Adrenal gland (tissue), 12 donors: ENCODE data around the gene YTHDF1. TPM values are rescaled to one million over a fixed set of nuclear protein-coding genes. Genes with fewer than 3 reads are reported as not detected.

Source experiments
- DNase-seq, 7 donors: peaks; one replicate each; pipeline ENCODE4 v3.0.0-alpha.2; 2019 to 2020
- H3K27ac ChIP-seq, 5 donors: fragments of 200-600 bp; sonication (generic) in 4 of 5; 1 replicate in 3 of 5; 2 replicates in 2 of 5; pipeline versions ENCODE4 v1.5.1 to v1.8.0; 2016 to 2020; ENCODE audit warnings: mild to moderate bottlenecking in 1 of 5
- H3K27me3 ChIP-seq: fragments of 200-600 bp; 2 replicates; pipeline ENCODE4 v1.8.0; 2021
- H3K36me3 ChIP-seq, 2 donors: fragments of 200-600 bp; replicated peaks in 1 of 2; 1 replicate in 1 of 2; 2 replicates in 1 of 2; pipeline versions ENCODE4 v1.5.1 to v1.8.0; 2018 to 2022
- H3K4me1 ChIP-seq, 2 donors: fragments of 200-600 bp; replicated peaks in 1 of 2; 1 replicate in 1 of 2; 2 replicates in 1 of 2; pipeline versions ENCODE4 v1.5.1 to v1.8.0; 2018 to 2021
- H3K4me3 ChIP-seq, 4 donors: fragments of 200-600 bp; sonication (generic) in 3 of 4; one replicate each; pipeline ENCODE4 v1.5.1; 2016 to 2018
- H3K9me3 ChIP-seq, 3 donors: fragments of 200-600 bp; sonication (generic) in 1 of 3; replicated peaks in 1 of 3; 1 replicate in 2 of 3; 2 replicates in 1 of 3; pipeline versions ENCODE4 v1.5.1 to v1.8.0; 2016 to 2021
- POLR2A ChIP-seq, 2 donors: fragments of 450-650 bp; IDR thresholded peaks; one replicate each; pipeline ENCODE4 v1.6.1; 2017; ENCODE audit warnings: antibody characterized with exemption in 2 of 2, mild to moderate bottlenecking in 2 of 2, moderate library complexity in 1 of 2
- WGBS, 4 donors: extraction: QIAGEN DNeasy Blood & Tissue Kit in 2 of 4; methylation state at CpG; one replicate each; pipeline versions ENCODE4 v1.1.5 to v1.1.7; 2013 to 2017; 5-methylcytosine and 5-hydroxymethylcytosine counted together
- intact Hi-C, 2 donors: fragments of 100-400 bp; cut with DNase I; formaldehyde crosslinking; loops; one replicate each; pipeline versions ENCODE4 v1.14.1 to v1.15.0; 2022 to 2023
- polyA plus RNA-seq, 3 donors: library from polyadenylated mRNA; stranded (reverse); fragments of 200-250 nt in 2 of 3; fragments of 350-450 nt in 1 of 3; fragmentation: Illumina TruSeq in 1 of 3; extraction: RNeasy Lipid Tissue Mini Kit (QIAGEN cat#74804) in 1 of 3; gene quantifications; one replicate each; pipeline ENCODE4 v1.2.3, GENCODE V29; 2013 to 2014
- total RNA-seq, 9 donors: library from RNA; depleted of rRNA in 4 of 9; stranded (reverse); fragments of >200 nt in 4 of 9; fragments of 120-200 nt in 1 of 9; fragmentation: NEBNext Ultra II Directional in 1 of 9; extraction: Animal tissue kit (Norgen Biotek cat#: 25700) in 1 of 9; gene quantifications; one replicate each; pipeline versions ENCODE4 v1.1.0 to v1.2.4, GENCODE V29; 2013 to 2023
- TF ChIP-seq, protein P1 (sequence below), 6 experiments: fragments of 450-650 bp in 4 of 6; fragments of 200-600 bp in 2 of 6; sonication (generic) in 1 of 6; IDR thresholded peaks; 1 replicate in 5 of 6; 2 replicates in 1 of 6; pipeline versions ENCODE4 v1.5.1 to v1.8.0; 2016 to 2021; ENCODE audit warnings: antibody characterized with exemption in 6 of 6, mild to moderate bottlenecking in 2 of 6, moderate library complexity in 1 of 6
- donor health status: healthy with polysubstance abuse.
- donor health status: Bipolar disorder and iron deficiency.
- donor health status: DM: yes; HTN: yes; CAD: no.
- donor health status: DM: no; HTN: no; CAD: no.
- donor health status: DM: no; HTN: no; CAD: no.
- donor health status: DM: yes; HTN: yes; CAD: no.

YTHDF1 gene
- total and polyA plus RNA-seq, 12 donors = 18.1 to 41.9 (median 32.5) TPM

DNA sequence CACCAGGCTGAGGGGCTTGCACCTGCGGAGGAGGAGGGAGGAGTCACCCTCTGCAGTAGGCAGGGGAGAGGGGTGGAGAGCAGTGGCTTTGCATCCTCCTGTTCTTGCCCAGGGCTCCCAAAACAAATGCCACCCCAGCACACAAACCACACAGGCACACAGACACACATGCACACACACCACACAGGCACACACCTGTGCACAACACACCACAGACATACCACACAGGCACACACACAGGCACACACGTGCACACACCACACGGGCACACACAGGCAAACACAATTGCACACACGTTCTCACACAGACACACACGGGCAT is 26.6 kb downstream of the YTHDF1 start:
- no peak for TF ChIP-seq POLR2A (IDR thresholded peaks at IDR 0.05)
- TF ChIP-seq, protein P1, sequence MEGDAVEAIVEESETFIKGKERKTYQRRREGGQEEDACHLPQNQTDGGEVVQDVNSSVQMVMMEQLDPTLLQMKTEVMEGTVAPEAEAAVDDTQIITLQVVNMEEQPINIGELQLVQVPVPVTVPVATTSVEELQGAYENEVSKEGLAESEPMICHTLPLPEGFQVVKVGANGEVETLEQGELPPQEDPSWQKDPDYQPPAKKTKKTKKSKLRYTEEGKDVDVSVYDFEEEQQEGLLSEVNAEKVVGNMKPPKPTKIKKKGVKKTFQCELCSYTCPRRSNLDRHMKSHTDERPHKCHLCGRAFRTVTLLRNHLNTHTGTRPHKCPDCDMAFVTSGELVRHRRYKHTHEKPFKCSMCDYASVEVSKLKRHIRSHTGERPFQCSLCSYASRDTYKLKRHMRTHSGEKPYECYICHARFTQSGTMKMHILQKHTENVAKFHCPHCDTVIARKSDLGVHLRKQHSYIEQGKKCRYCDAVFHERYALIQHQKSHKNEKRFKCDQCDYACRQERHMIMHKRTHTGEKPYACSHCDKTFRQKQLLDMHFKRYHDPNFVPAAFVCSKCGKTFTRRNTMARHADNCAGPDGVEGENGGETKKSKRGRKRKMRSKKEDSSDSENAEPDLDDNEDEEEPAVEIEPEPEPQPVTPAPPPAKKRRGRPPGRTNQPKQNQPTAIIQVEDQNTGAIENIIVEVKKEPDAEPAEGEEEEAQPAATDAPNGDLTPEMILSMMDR (IDR thresholded peaks at IDR 0.05) = no peak
- Histone ChIP-seq H3K4me1 (no peaks in the 10 kb centered on the region), H3K4me3 (no peak overlapping the region), H3K27me3 (no peaks in the 10 kb centered on the region), H3K27ac (no peak overlapping the region), H3K9me3 (no peaks in the 10 kb centered on the region), H3K36me3 (no peaks in the 10 kb centered on the region)
- DNase-seq = no peak
- 70 to 86% (median 80%) methylated on average over 4 to 5 of the region's 5 CpGs for WGBS, 4 donors
- intact Hi-C loops = no loop called here

DNA sequence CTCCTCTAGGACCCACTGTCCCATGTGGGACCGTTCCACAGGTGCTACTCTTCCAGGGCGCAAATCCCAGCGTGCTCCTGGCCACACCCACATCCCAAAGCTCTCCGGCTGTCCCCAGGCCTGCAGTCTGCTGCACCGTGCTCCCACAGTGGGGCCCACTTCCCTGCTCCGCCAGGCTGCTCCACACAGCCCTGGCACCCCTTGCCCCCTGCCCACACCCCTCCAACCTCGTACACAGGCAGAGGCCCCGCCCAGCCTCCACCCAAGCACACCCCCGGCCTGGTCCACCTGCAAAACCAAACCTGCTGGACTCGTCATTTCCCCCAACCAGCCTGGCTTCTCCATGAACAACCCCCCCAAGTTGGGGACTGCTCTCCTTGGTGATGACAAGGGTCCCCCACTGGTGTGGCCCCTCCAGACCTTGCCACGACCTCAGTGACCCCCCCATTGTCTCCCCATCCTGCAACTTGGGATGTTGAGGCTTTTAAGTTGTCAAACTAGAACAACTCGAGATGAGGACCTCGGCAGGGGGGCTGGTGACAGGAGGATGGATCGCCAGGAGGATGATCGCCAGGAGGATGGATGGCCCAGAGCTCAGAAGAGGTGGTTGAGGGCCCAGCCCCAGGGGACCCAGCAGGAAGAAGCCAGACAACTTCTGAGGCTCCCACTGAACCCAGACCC is 27.1 kb downstream of the YTHDF1 start:
- Histone ChIP-seq H3K27ac (no peak overlapping the region), H3K36me3 (no peaks in the 10 kb centered on the region), H3K27me3 (no peaks in the 10 kb centered on the region), H3K9me3 (no peaks in the 10 kb centered on the region), H3K4me3 (no peak overlapping the region), H3K4me1 (no peaks in the 10 kb centered on the region)
- WGBS, 4 donors = 70 to 73% (median 71%) methylated on average over 9 to 15 of the region's 15 CpGs
- DNase-seq = no peak
- TF ChIP-seq, protein P1 (IDR thresholded peaks at IDR 0.05) = no peak
- TF ChIP-seq POLR2A (IDR thresholded peaks at IDR 0.05) = no peak
- intact Hi-C loops = no loop called here

DNA sequence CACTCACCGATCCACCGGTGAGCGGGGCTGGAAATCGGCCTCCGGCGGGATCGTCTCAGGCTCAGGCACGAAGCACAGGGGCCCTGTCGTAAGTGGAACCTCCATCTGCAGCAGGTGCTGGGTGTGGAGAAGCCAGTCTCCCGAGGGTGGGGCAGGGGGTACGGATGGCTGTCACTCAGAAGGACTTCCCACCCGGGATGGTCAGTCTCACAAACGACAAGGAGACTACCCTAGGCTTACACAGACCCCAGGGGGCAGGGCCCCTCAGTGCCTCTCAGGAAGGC is 27.8 kb downstream of the YTHDF1 start:
- TF ChIP-seq, protein P1 (IDR thresholded peaks at IDR 0.05) = no peak
- TF ChIP-seq POLR2A (IDR thresholded peaks at IDR 0.05) = no peak
- WGBS, 4 donors = 60 to 87% (median 80%) methylated on average over 6 to 13 of the region's 13 CpGs
- no peaks in the 10 kb centered on the region for H3K36me3 ChIP-seq
- H3K9me3 ChIP-seq = no peaks in the 10 kb centered on the region
- H3K27me3 ChIP-seq = no peaks in the 10 kb centered on the region
- no peak overlapping the region for H3K27ac ChIP-seq
- H3K4me1 ChIP-seq = no peaks in the 10 kb centered on the region
- H3K4me3 ChIP-seq = no peak overlapping the region
- DNase-seq = no peak
- intact Hi-C loops = no loop called here

DNA sequence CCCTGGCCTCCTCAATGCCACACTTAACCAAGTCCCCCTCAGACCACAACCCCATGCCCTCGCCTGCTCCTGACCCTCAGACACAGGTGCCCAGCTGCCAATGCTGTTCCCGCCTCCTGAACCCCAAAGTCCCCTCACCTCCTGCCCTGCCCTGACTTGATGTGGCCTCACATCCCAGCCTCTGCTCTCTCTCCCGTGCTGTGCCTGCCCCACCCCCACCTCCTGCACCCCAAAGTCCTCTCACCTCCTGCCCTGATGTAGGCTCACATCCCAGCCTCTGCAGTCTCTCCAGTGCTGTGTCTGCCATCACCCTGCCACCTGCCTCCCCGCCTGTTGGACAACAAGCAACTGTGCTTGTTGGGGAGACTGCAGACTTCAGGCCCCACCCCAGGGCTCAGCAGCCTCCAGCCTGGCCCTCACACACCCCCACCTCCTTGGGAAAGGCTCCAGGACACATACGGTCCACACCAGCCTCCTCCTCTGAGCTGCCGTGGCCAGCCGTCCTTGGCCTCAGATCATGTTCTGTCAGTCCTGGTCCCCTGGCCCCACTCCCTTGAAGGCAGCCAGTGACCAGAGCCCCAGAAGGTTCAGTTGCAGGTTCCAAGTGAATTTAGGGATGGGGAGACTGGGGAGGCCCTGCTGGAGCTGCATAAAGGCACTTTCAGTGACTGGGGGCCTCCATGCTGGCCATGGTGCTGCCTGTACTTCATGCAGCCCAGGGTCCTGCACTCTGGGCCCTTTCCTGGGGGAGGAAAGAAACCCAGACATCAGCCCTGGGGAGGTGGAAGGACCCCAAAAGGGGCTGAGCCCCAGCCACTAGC is 28.4 kb downstream of the YTHDF1 start:
- Histone ChIP-seq H3K36me3 (no peaks in the 10 kb centered on the region), H3K4me3 (no peak overlapping the region), H3K27ac (no peak overlapping the region), H3K4me1 (no peaks in the 10 kb centered on the region), H3K9me3 (no peaks in the 10 kb centered on the region), H3K27me3 (peaks cover 3% of the 10 kb centered on the region)
- DNase-seq = no peak
- intact Hi-C loops = no loop called here
- TF ChIP-seq, protein P1 (IDR thresholded peaks at IDR 0.05) = no peak
- no peak for TF ChIP-seq POLR2A (IDR thresholded peaks at IDR 0.05)
- 66 to 76% (median 74%) methylated on average over 5 to 7 of the region's 7 CpGs for WGBS, 4 donors
